HG03571 (cell line): ENCODE results near the gene PDE3A.
"Not testable (repeated sequence)": the region's sequence is repeated elsewhere in the genome, so short reads cannot be mapped to it uniquely, and the experiment has no call there.

Experiments
- ATAC-seq: cut with Tn5 transposase; IDR thresholded peaks from one replicate; pipeline ENCODE4 v1.9.1; 2021; ENCODE audit not compliant: unreplicated experiment

The PDE3A gene

GRCh38 chr12:20368114-20368650 is at the start of gene PDE3A:
Gene PDE3A (plus strand): TSS chr12:20368537. CDS start chr12:20369285, 748 bp downstream.
- no peak for ATAC-seq

- ATAC-seq = no peak
Observed at GRCh38 chr12:20319366-20319765, 49.0 kb upstream of the PDE3A start.

- no peak for ATAC-seq
Observed at GRCh38 chr12:20320552-20320951, 47.8 kb upstream of the PDE3A start.

DNA sequence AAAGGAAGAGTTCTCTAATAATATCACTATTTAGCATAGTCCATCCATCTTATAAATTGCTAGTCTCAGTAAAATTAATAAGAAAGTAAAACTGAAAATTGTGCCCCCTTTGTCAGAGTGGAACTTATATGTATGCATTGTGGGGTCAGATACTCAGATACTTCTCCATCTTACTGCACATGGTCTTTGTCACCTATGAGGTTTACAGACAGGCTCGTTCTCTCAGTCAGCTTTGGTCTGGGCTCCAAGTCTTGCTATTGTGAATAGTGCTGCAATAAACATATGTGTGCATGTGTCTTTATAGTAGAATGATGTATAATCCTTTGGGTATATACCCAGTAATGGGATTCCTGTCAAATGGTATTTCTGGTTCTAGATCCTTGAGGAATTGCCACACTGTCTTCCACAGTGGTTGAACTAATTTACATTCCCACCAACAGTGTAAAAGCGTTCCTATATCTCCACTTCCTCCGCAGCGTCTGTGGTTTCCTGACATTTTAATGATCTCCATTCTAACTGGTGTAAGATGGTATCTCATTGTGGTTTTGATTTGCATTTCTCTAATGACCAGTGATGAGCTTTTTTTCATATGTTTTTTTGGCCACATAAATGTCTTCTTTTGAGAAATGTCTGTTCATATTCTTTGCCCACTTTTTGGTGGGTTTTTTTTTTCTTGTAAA is 37.4 kb upstream of the PDE3A start:
- not testable (repeated sequence) for ATAC-seq

DNA sequence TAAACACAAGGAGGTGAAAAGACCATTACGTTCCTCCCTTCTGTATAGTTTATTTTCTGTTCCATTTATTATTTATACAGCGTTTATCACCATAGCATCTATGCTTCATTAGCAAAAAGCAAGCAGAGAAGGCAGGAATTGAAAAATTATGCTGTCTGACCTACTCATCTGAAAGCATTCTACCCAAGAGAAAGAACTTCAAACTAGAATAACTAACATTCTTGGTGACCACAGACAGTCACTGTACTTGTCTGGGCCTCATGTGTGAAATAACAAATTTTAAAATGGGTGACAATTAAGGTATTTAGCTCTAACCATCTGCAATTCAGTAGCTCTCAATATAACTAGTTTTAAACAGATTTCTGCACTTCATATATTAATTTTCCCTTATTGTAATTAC is 29.3 kb upstream of the PDE3A start:
- no peak for ATAC-seq

- ATAC-seq = no peak
Observed at GRCh38 chr12:20342111-20342510, 26.2 kb upstream of the PDE3A start.

DNA sequence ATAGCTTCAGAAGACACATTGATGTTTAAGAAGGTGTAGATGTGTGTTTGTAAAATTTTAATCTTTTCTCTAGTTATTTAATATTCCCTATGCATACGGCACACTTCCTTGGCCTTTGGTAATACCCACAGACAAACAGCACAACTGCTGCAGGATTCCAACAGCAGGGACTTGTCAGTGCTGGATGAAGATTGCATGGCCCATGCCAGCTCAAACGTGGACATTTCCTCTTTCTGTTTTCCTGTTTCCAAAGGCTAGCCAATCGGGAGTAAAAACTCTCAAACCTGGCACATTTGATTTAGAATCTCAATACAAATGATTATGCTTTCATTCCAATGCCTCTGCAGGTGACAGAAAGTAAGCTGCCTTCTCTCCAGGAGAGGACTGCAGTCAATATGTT is 22.5 kb upstream of the PDE3A start:
- no peak for ATAC-seq

DNA sequence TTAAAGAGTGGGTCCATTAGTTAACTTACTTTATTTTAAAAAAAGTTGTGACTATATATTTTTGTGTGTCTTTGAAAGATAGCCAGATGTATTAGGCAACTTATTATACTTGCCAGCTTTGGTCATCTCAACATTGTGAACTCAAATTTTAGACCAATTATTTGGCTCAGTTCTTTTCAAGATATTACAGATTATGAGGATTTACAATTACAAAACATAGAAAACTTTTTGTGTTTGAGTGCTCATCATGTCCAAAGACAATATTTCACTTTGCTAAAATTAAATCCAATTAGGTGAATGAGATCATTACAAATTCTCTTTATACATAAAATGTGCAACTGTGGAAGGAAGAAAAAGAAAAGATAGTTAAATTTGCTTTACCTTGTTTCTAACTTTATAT is 18.3 kb upstream of the PDE3A start:
- ATAC-seq = no peak

- no peak for ATAC-seq
Observed at GRCh38 chr12:20350495-20350894, 17.8 kb upstream of the PDE3A start.

GRCh38 chr12:20351406-20351805 is 16.9 kb upstream of the PDE3A start:
- no peak for ATAC-seq

DNA sequence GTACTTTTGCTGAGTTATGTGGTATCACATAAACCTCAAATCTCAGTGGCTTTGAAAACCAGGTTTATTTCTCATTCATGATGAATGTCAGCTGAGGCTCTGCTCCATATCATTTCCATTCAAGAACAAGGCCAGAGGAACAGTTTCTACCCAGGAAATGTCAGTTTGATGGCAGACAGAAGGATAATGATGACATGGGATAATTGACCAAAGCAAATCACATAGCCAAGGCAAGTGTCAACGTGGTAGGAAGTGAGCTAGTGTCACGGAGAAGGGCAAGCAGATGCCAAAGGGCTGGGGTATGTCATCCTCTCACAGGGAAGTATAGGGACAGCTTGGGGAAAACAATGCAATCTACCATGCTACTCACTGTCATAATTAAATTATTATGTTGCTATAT is 12.3 kb upstream of the PDE3A start:
- no peak for ATAC-seq

GRCh38 chr12:20360407-20360806 is 7.9 kb upstream of the PDE3A start:
- ATAC-seq = no peak

GRCh38 chr12:20361416-20361815 is 6.9 kb upstream of the PDE3A start:
- ATAC-seq = no peak

DNA sequence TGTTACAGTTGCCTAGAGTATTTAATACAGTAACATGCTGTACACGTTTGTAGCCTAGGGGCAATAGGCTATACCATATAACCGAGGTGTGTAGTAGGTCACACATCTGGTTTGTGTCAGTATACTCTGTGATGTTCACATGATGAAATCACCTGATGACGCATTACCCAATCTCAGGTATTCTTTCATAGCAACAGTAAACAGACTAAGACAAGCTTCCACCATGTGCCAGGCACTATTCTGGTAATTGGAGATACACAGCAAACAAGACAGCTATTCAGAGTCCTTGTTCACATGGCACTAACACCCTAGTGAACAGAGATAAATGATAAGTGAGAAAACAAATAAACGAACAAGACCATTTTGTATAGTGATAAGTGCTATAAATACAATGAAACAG is 3.8 kb upstream of the PDE3A start:
- ATAC-seq = no peak

DNA sequence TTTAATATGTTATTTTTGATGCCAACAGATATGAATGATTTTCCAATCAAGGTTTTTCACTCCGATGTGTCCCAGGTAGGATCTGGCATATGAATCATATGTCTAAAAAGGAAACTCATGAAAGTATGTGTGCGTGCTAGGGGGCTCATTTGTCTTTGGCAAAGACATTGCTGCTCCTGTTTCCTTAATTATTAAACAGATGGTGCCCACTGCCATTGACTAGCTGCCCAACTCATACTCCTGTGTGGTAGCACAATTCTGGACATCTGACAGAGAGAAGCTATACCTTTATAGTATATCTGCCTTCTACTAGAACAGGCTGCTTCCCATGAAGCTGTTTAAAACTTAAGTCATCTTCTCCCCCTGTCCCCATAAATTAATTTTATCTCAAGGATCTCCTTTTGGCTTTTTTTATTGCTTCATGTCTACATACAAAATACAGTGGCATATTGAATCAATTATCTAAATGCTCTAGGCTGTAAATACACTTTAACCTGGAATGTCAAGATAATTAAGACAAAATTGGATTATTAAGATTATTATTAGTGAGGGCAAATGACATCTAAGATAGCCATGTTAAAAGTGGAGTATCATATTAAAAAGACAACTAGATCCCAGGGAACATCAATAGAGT is 1.4 kb upstream of the PDE3A start:
- ATAC-seq = no peak

DNA sequence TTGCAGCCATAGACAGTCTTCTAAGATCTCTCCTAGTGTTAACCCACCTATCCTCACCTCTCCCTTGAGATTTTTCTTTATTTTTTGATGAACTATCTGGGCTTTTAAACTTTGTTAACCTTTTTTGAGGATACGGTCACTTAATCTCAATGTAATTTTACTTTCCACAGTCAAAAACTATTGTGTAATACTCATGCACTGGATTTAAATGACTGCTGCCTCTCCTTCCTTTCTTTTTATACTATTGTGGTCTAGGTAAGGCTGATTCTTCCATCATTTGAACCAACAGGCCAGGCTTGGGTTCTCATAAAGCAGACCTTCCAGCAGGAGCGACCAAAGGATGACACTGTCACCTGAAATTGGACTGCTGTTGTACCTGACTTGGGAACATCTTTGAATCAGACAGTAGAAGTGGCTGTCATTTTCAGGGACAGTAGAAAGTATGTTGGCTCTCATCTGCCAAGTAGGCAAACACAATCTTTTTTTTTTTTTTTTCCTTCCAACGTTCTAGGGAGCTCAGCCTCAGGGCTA is 689 bp upstream of the PDE3A start:
- ATAC-seq = no peak

DNA sequence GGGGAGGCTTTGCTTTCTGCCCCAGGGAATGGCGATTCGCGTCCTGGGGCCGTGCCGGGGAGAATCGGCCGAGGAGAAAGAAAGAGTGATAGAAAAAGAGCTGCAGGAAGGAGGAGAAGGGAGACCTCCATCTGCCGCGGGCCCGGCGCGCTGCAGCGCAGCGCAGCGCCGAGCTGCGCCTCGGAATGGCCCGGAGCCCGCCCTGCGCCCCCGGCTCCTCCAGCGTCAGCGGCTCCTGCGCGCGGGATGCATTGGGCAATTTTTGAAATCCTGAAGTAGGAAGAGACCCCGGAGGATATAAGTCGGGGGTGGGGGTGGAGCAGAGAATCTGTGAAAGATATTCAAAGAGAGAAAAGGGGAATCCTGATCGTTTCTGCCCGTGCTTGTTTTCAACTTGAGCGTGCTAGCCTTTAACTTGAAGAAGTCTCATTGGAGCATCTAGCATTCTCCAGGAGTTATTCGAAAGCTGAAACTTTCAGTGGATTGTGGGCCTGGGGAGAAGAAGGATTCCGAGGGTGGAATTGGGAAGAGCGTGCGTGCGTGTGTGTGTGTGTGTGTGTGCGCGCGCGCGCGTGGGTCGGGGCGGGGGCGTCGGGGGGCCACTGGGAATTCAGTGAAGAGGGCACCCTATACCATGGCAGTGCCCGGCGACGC is 441 bp downstream of the PDE3A start:
- no peak for ATAC-seq

DNA sequence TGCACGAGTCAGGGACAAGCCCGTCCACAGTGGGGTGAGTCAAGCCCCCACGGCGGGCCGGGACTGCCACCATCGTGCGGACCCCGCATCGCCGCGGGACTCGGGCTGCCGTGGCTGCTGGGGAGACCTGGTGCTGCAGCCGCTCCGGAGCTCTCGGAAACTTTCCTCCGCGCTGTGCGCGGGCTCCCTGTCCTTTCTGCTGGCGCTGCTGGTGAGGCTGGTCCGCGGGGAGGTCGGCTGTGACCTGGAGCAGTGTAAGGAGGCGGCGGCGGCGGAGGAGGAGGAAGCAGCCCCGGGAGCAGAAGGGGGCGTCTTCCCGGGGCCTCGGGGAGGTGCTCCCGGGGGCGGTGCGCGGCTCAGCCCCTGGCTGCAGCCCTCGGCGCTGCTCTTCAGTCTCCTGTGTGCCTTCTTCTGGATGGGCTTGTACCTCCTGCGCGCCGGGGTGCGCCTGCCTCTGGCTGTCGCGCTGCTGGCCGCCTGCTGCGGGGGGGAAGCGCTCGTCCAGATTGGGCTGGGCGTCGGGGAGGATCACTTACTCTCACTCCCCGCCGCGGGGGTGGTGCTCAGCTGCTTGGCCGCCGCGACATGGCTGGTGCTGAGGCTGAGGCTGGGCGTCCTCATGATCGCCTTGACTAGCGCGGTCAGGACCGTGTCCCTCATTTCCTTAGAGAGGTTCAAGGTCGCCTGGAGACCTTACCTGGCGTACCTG is 1.1 kb downstream of the PDE3A start:
- no peak for ATAC-seq

- ATAC-seq = no peak
Observed at GRCh38 chr12:20370014-20370386, 1.7 kb downstream of the PDE3A start.

GRCh38 chr12:20370866-20371519 is 2.7 kb downstream of the PDE3A start:
- ATAC-seq = no peak
